T-helper 2 cell treated with Interferon-gamma antibody and Interleukin-4, amounts not matched to agents 100 ng/mL and 5 ng/mL, for 36 hours (primary cell): ENCODE measurements around the gene ZCCHC2. TPM values are rescaled to one million over a fixed set of nuclear protein-coding genes. Genes with fewer than 3 reads are reported as not detected.

Source experiments
- intact Hi-C: fragments of 100-400 bp; cut with micrococcal nuclease; formaldehyde crosslinking; loops from one replicate; pipeline ENCODE4 v1.15.1; 2023
- total RNA-seq: library from RNA; stranded (reverse); gene quantifications from 2 replicates; pipeline ENCODE4 v1.2.3, GENCODE V29; 2022

The ZCCHC2 gene
- total RNA-seq, 1 donor from 2014 or later, result 43.0 TPM

- intact Hi-C loops, result no loop called here
Observed at GRCh38 chr18:62537042-62537894, 14.4 kb downstream of the ZCCHC2 start.

GRCh38 chr18:62537946-62538345 is 15.1 kb downstream of the ZCCHC2 start:
- intact Hi-C loops, result no loop called here

GRCh38 chr18:62538881-62539280 is 16.1 kb downstream of the ZCCHC2 start:
- intact Hi-C loops, result no loop called here

GRCh38 chr18:62539284-62540165 is 16.7 kb downstream of the ZCCHC2 start:
- intact Hi-C loops, result no loop called here

- intact Hi-C loops, result no loop called here
Observed at GRCh38 chr18:62543021-62543420, 20.2 kb downstream of the ZCCHC2 start.

GRCh38 chr18:62545098-62545497 is 22.3 kb downstream of the ZCCHC2 start:
- intact Hi-C loops, result no loop called here

- intact Hi-C loops, result no loop called here
Observed at GRCh38 chr18:62549755-62550154, 26.9 kb downstream of the ZCCHC2 start.

- intact Hi-C loops, result no loop called here
Observed at GRCh38 chr18:62550746-62551145, 27.9 kb downstream of the ZCCHC2 start.

GRCh38 chr18:62551972-62552513 is 29.2 kb downstream of the ZCCHC2 start:
- intact Hi-C loops, result no loop called here

GRCh38 chr18:62554061-62554815 is 31.4 kb downstream of the ZCCHC2 start:
- intact Hi-C loops, result no loop called here

- intact Hi-C loops, result no loop called here
Observed at GRCh38 chr18:62555135-62555534, 32.3 kb downstream of the ZCCHC2 start.

- intact Hi-C loops, result no loop called here
Observed at GRCh38 chr18:62556397-62556796, 33.6 kb downstream of the ZCCHC2 start.

- intact Hi-C loops, result no loop called here
Observed at GRCh38 chr18:62558015-62558663, 35.3 kb downstream of the ZCCHC2 start.

GRCh38 chr18:62564044-62564443 is 41.2 kb downstream of the ZCCHC2 start:
- intact Hi-C loops, result loop anchor here (5.0 kb wide), 1 partner anchor 892 kb away; no protein-coding TSS in a partner anchor

- intact Hi-C loops, result no loop called here
Observed at GRCh38 chr18:62566199-62566598, 43.4 kb downstream of the ZCCHC2 start.

GRCh38 chr18:62566818-62567217 is 44.0 kb downstream of the ZCCHC2 start:
- intact Hi-C loops, result no loop called here

GRCh38 chr18:62569081-62569655 is 46.3 kb downstream of the ZCCHC2 start:
- intact Hi-C loops, result no loop called here

- intact Hi-C loops, result no loop called here
Observed at GRCh38 chr18:62571037-62571436, 48.2 kb downstream of the ZCCHC2 start.

GRCh38 chr18:62571648-62572047 is 48.8 kb downstream of the ZCCHC2 start:
- intact Hi-C loops, result no loop called here

GRCh38 chr18:62572456-62572855 is 49.6 kb downstream of the ZCCHC2 start:
- intact Hi-C loops, result no loop called here
